Activated effector memory CD4-positive, alpha-beta T cell treated with Interleukin-2 at 50 U/mL for 16 hours (primary cell): ENCODE results near the gene ROBO1.
"Not testable (repeated sequence)": the region's sequence is repeated elsewhere in the genome, so short reads cannot be mapped to it uniquely, and the experiment has no call there.

Source experiments
- DNase-seq: peaks from one replicate; pipeline ENCODE4 v3.0.0-alpha.2; 2020

Gene ROBO1

DNA sequence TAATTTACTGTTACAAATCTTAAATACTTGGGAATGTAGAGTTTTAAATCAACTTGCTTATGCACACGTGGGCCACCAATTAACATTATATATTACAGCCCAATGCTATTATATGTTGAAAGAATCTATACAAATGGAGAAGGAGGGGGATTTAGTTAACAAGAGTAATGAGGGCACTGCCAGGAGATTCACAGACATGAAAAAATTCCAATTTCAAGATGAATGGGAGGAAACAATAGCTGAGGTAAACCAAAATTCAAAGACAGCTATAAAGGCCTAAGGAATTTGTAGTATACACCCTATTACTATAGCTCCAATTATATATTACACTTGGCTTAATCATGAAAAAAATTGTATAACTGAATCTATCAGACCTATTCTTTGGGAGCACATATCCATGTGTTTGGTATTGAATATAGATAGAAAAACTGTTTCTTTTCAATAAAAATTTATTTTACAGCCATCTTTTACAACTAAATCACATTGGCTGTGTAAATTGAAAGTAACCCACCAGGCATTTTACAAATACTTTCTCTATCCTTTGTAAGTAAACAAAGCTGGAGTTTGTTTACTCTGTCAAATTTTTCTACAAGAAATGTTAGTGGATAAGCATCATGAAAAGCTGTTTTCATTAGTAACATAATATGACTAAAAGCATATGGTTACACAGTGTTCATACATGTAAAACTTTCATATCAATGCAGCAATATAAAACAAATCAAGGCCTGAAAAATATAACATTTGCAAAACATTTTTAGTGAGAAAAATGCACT is 1045.8 kb downstream of the ROBO1 start:
- no peak for DNase-seq

DNA sequence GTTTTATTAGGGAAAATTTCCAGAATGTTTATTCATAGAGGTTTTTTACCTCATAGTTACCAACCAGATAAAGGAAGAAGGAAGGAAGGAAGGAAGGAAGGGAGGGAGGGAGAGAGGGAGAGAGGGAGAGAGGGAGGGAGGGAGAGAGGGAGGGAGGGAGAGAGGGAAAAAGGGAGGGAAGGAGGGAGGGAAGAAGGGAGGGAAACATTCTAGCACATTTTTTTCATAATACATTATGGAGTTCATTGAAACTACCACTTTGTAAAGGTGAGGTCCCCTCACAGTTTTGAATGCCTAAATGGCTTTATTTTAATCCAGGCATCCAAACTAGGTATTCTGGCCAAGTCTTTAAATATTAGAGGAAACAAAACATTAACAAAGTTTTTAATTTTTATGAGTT is 1049.1 kb downstream of the ROBO1 start:
- no peak for DNase-seq

DNA sequence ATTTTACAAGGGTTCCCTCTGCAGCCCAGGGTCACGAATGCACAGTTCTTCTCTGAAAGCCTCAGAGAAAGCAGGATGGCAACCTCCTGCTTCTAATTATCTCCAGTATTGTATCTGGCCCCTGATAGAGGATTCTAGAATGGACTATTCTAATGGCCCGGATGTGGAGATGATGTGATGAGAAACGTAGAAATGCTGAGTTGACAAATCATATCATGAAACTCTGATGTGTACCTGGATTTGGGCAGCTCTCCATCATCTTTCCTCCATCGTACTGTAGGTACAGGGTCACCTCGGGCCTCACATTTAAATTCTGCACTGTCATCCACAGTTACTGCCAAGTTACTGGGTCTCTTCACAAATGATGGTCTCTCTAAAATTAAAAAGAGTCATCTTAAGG is 1050.8 kb downstream of the ROBO1 start:
- DNase-seq, result no peak

DNA sequence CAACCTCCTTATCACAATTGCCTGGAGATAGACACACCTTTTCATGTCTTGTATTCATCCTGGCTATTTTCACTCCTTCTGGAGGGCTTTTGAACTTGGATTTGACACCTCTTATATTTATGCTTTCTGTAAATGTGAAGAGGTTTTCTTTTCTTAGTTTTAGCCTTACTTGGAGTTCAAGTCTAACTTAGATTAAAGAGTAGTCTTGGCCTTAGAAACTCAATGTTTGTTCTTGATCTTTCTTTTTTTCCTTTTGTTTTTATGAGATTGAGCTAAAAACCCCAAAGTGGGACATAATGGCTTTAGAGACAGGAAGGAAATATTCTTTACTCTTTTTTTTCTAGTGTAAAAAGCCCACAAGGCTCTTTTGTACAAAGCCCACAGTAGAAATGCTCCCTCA is 1054.9 kb downstream of the ROBO1 start:
- no peak for DNase-seq

DNA sequence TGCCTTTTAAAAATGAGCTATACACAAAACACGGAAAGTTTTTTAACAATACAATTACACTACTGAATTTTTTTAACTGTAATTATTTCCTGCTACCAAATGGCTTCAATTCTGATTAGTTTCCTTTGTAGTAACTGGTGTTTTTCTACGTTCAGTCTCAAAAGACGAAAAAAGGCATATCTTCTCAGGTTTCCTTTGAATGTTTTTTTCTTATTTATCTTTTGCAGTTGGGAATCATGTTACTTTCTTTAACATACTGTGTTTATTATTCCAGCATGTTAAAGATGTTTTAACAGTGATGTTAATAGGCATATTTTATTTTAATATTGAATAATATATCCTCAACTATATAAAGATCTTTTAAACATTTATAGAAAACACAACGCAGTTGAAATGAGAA is 1055.5 kb downstream of the ROBO1 start:
- DNase-seq, result no peak

DNA sequence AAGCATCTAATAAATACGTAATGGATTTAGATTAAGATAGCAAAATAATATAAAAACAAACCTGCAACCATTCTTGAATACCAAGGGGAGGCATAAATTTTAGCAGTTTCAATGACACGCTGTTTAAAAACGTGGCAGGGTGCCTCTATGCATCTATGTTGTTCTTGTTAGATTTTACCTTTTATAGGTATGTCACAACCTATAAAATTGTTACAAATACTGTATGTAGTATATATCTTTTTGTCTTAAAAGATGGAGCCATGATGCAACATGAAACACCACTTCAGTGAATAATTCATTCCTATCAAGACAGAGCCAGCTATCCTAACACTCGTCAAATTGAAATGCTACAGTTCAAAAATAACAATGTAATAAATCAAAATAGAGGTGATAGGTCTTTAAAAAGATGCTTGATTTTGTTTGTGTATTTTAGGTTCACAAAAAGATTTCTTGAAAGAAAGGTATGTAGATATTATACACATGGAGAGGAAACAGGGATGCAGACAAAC is 1059.2 kb downstream of the ROBO1 start:
- no peak for DNase-seq

DNA sequence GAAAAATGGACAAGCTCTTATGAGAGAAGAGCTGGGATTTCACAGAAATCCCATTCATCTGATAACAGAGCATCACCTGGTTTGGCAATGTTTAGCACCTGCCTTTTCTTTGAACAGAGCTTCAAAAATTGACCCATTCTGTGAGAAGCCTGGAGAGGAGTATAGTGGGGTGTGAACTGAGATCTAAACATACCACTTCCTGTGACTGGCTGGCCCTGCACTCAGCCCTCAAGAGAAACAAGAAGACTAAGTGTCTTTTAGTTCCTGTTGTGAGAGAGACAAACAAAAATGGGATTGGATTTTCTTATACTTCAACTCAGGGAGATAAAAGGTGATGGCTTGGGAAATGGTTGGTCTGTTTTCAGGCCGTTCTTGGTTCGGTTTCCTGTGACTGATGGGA is 1060.2 kb downstream of the ROBO1 start:
- no peak for DNase-seq

DNA sequence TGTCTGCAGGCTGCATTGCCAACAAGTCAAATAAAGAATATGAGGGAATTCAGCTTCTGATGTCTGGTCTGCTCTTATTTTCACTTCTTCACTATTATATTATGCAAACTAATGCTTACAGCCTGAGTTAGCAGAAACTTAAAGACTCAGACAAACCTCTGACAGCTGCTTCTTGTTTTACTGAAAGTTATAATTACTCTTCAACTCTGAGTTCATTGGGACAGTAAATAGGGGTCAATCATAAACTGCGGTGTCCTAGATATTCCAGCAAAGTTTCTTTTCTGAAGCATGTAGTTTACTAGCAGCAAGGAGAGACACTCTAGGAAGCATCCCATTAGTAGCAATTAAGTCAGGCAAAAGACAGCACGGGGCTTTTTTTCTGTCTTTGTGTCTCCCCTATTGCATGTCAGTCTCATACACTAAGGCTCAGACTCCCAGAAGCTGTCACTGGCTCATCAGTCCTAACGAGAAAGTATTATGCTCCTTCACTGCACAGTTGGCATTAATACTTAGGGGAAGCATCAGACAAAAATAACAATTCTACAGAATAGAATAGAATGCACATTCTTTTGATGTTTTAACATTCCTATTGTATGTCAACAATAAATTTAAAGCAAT is 1060.8 kb downstream of the ROBO1 start:
- DNase-seq, result no peak

DNA sequence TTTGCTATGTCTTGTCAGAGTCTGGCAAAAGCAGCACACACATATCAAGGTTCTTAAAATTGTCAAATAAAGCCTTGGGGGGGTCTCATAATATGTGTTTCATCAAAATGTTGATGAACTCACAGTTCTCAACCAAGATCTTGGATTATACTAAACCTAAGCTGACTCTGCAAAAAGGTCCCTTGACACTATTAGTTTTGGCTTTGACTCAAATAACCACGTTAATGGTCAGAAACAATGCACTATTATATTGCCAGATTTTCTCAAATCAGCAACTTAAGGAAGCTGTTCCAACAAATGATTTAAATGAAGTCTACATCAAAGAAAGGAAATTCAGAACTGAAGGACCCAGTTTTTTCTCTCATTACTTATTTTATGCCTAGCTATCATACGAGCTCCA is 1063.9 kb downstream of the ROBO1 start:
- no peak for DNase-seq

DNA sequence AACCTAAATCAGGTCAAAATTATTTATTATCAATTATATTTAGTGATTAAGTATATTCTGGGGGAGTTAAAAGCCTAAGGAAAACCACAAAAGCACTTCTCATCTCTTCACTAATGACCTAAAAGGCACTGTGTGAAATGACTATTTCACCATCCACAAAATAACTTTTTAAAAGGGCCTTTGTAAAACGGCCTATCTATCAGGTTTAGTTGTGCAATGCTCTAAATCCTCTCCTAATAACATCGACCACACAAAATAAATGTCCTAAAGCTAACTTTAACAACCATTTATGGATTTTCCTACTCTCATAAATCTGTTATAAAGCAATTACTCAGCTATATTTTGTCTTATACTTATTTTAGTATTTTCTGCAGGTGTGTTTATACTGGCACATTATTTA is 1066.3 kb downstream of the ROBO1 start:
- DNase-seq, result no peak

DNA sequence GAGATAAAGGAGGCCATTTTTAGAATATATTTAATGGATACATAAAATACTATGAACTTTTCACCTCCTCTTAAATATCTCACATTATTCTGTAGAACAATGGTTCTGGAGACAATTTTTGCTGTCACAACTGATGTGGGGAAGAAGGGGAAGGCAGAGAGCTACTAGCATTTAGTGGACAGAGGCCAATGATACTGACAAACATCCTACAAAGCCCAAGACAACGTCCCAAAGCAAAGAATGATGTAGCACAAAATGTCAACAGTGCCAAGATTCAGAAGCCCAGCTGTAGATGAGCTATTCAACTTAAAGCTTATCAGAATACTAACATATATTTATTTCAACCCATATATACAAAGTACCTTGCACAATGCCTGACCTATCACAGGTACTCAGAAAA is 1069.4 kb downstream of the ROBO1 start:
- no peak for DNase-seq

DNA sequence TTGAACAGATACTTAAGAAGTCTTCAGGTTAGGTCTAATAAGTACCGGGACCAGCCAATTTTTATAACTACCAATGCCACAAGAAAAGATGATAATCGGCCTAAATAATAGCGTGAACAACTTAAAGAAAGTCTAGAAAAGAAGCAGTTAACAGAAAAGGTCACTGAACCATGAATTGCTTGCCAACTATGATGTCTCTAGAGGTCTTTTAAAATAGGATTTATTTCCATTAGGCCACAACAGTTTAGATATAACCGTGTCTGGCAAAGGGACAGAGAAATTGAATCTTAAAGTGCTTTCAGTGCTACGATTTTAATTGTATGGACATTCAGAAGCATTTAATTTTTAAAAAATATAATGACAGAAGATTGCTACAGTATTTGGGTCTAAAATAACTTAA is 1070.4 kb downstream of the ROBO1 start:
- no peak for DNase-seq

DNA sequence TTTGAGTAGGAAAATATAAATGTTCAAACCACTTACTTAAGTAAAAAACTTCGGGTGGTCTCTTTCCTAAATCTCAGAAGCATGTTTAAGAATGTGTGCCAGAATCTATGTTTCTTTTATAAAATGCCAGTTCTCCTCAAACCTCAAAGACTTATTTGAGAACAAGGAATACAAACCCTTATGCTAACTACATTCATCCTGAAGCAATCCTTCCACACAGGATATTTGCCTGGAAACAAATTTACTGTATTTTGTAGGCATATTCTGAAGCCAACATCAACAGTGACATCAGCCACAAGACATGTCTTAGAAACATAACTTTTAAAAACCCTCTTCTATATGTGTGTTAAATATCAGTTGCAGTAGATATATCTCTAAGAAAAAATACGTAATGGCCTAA is 1077.0 kb downstream of the ROBO1 start:
- DNase-seq, result no peak

DNA sequence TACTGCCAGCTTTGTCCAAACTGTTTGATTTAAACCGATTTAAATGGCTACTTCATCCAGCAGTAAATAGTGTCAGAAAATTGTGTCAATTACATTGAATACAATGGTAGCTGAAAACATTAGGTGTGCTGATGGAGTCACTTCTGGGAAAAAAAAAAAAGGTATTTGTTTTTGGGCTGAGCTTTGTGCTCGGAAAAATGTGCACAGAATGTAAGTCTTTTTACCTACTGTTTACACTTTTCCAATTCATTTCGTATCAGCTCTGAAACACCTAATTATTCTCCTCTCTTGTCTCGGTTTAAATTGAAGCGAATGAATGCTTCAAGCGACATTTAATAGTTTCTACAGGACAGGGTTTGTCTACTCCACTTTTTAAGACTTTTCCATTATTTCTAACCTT is 1078.4 kb downstream of the ROBO1 start:
- no peak for DNase-seq

DNA sequence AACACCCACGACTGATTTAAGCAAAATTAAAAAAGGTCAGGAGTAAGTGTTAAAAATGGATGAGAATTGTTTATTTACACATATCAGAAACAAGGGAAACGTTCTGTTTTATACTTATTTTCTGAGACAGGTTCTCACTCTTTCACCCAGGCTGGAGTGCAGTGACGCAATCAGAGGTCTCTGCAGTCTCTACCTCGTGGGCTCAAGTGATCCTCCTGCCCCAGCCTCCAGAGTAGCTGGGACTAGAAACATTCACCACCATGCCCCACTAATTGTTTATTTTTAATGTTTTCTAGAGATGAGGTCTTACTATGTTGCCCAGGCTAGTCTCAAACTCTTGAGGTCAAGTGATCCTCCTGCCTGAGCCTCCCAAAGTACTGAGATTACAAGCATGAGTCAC is 1080.3 kb downstream of the ROBO1 start:
- DNase-seq, result no peak

DNA sequence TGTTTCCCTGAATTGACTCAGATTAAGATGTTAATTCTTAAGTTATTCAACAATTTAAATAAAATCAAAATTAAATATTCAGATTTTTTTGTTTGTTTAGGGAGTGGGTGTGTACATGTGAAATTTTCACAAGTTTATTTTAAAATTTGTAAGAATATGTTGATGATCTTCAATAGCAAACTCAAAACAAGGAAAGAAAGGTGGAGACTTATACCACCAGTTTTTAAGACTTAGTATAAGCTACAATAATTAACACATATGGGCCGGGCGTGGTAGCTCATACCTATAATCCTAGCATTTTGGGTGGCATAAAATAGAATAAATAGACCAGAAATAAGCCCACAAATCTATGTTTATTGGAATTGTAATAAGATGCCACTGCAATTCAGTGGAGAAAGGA is 1084.5 kb downstream of the ROBO1 start:
- no peak for DNase-seq

DNA sequence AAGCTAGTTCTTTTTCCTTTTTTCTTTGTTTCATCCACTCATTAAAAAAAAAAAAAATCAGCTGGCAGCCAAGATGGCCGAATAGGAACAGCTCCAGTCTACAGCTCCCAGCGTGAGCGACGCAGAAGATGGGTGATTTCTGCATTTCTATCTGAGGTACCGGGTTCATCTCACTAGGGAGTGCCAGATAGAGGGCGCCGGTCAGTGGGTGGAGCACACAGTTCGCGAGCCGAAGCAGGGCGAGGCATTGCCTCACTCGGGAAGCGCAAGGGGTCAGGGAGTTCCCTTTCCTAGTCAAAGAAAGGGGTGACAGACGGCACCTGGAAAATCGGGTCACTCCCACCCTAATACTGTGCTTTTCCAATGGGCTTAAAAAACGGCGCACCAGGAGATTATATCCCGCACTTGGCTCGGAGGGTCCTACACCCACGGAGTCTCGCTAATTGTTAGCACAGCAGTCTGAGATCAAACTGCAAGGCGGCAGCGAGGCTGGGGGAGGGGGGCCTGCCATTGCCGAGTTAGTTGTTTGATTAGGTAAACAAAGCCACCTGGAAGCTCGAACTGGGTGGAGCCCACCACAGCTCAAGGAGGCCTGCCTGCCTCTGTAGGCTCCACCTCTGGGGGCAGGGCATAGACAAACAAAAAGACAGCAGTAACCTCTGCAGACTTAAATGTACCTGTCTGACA is 1092.5 kb downstream of the ROBO1 start:
- not testable (repeated sequence) for DNase-seq

DNA sequence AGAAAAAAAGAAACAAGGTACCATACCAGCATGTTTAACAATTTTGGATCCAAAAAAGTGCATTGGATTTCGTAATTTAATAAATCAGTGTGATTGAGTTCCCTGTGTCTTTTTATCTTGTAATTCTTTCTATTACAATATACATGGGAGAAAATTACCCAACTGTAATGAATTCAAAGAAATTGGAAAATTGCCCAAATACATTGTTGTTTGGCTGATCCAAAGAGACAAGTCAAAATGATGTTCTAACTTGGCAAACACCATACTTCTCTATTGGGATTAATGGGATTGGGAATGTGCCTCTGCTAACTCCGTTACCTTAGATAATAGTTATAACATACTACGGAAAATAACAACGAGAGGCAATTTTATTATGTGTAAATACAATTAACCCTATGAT is 1097.1 kb downstream of the ROBO1 start:
- DNase-seq, result no peak

DNA sequence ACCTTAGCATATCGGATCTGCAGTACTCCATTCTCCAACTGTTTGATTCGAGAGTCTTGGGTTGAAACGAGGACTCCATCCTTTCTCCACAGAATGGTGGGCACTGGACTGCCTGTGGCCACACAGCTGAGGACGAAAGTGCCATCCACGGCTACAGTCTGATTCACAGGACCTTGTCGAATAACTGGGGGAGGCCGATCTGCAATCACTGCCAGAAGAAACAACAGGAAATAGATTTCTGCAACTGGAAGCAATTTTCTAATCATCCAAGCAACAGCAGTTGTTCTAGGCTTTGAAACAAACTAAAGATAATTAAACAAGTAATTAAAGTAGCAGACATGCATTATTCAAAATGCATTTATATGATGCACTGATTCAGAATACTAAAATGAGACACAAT is 1097.7 kb downstream of the ROBO1 start:
- no peak for DNase-seq

DNA sequence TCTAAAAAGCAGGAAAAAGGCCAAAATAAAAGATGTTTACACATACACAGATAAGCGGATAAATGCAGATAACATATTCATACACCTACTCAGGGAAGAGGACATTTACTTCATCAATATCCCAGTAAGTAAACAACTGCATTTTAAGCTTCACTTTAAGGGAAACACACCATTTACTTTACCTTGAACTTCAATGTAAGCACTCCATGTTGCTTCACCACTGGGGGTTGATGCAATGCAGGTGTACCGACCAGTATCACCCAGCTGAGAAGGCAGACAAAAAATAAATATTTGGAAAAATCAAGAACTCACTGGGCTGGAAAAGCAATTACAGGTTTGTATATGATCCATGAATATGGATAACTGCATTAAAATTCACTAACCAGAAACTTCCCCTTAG is 1099.5 kb downstream of the ROBO1 start:
- no peak for DNase-seq

DNA sequence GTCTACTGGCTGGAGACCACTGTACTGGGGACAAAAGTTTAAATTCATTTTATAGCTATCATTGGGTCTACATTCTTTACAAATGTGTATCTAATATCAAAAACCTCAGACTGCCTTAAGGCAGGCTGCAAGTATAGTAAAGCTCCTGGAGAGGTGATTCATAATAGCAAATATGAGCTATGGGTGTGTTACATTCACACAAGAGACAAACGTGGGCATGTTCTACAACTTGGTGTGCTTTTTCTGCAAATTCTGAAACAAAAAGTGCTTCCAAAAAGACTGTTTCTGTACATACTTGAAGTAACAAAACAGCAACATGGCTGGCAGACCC is 1101.4 kb downstream of the ROBO1 start:
- no peak for DNase-seq

DNA sequence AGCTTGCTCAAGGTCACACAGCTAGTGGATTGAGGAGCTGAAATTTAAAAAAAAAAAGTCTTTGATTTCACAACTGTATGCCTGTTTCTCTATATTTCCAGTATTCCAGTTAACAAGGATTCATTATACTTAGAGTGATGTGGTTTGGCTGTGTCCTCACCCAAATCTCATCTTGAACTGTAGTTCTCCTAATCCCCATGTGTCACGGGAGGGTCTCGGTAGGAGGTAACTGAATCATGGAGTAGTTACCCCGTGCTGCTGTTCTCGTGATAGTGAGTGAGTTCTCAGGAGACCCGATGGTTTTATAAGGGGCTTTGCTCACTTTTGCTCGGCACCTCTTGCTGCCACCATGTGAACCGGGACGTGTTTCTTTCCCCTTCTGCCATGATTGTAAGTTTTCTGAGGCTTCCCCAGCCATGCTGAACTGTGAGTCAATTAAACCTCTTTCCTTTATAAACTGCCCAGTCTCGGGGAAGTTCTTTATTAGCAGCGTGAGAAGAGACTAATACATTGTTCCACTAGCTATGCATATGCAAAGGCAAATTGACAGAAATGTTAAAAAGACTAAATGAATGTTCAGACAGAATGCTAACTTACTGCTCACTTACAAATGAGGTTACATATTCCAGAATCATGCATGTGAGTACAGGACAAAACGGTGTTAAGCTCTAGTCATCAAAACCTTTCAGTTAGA is 1101.9 kb downstream of the ROBO1 start:
- no peak for DNase-seq

DNA sequence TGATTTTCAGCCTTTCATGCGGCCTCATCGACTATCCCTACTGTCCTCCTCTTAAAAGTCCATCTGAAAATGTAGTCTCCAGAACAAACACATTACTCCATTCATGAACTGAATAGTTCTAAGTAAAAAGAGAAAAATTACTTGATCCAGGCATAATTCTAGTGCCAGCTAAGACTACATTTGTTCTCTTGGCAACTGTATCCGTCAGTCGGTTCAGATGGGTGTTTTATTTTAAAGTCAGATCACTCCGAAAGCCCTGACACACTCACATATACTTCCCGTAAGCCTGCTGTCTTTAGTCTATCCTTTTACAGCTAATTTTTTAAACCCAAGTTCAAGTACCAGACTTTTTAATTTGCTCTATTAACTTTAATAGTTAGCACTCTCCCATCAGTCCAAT is 1102.7 kb downstream of the ROBO1 start:
- no peak for DNase-seq

DNA sequence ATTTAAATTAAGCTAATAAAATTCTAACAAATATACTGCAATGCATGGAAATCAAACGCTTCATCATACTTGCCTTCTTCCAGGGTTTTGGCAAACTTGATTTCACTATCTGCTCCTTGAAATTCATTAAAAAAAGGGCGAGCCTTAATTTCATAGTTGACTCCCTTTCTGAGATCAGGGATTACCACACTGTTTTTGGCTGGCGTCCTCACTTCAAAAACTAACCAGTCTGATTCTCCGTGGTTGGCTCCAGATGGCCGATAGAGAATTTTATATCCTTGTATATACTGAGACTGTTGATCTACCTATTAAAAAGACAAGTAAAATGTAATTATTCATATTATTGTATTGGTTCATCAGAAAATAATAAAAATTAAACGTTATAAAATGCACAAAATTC is 1106.8 kb downstream of the ROBO1 start:
- DNase-seq, result no peak
